Measurements from ENCODE around the gene AS3MT. TPM values are rescaled to one million over a fixed set of nuclear protein-coding genes. Genes with fewer than 3 reads are reported as not detected.

AS3MT gene
- total and polyA plus RNA-seq, 2 of the 8 experiments (the other 6 are each of a cell fraction or from before 2014, with no cell fraction given), result 5.8 to 10.3 TPM

DNA sequence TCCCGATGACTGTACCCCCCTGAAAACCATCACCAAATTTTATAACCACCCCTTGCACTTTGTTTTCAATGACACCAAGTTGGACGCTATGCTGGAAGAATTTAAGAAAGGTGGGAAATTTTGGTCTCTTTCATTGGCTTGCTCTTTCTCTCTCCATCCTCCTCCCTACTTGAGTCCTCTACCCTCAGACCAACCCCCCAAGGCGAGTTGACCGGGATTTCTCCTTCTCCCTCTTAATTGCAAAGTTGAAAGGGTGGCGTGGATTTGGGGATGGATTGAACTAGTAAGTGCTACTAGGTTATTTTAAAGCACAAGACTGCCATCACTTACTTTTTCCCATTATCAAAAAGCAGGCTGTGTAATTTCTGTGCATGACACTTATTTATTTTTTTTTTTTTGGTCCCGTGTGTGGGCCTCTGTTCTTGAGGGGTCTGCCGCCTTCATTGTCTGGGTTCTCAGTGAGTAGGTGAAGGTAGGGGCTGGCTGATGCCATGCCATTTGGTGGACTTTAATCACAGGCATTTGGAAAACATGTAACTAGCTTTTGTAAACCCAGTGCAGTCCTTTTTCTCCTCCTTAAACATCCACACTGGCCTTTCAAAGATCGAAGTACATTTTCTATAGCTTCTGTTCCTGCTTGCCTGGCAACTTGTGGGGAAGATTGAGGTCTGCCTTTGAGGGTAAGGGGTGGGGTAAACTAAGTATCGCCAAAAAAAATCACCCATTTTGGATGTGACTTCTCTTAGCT lies 50.9 kb downstream of the AS3MT start:
- Histone ChIP-seq H3K18ac (ENCODE audit: extremely low read depth, low read length) (no peak overlapping the region), H3K79me2 (ENCODE audit: control insufficient read depth in 1 of 2, insufficient read depth in 2 of 2, low read length in 2 of 2) (peaks cover 0 to 56% of the 10 kb centered on the region in 2 experiments; a peak in 2 of 4 replicates), H3K23ac (ENCODE audit: insufficient read length) (no peak overlapping the region), H2AK5ac (ENCODE audit: low read depth, low read length) (no peak overlapping the region), H4K5ac (ENCODE audit: insufficient read length, low read depth, low read length) (no peak overlapping the region), H3K4me1 (replicated peaks in 1 of 4; ENCODE audit: control insufficient read depth in 3 of 4, insufficient read depth in 4 of 4, low read length in 3 of 4) (peaks cover 3 to 10% (median 7%) of the 10 kb centered on the region in 4 experiments; a peak in 6 of 7 replicates), H3K79me1 (ENCODE audit: low read depth, low read length) (no peaks in the 10 kb centered on the region), H3K9me3 (ENCODE audit: insufficient read depth in 2 of 2, low read depth in 1 of 2, low read length in 1 of 2) (no peaks in the 10 kb centered on the region), H3K27me3 (replicated peaks in 1 of 4; ENCODE audit: control insufficient read depth in 3 of 4, extremely low read depth in 1 of 4, insufficient read depth in 3 of 4, low read length in 3 of 4) (peaks cover 0 to 12% (median 11%) of the 10 kb centered on the region in 4 experiments; a peak in 5 of 7 replicates), H3K14ac (ENCODE audit: insufficient read length) (no peak overlapping the region), H3K27ac (ENCODE audit: low read depth, low read length) (no peak overlapping the region), H3K4ac (replicated peaks; ENCODE audit: insufficient read length, low read depth, low read length) (no peak overlapping the region), H2BK5ac (ENCODE audit: low read depth, low read length) (no peak overlapping the region), H2BK20ac (ENCODE audit: low read length) (no peak overlapping the region), H3K4me2 (ENCODE audit: insufficient read depth in 1 of 2, low read depth in 2 of 2, low read length in 2 of 2) (peak overlapping the region; percentile 91 to 100), H4K91ac (replicated peaks; ENCODE audit: insufficient read length, low read length) (no peak overlapping the region), H2BK120ac (replicated peaks; ENCODE audit: low read depth, low read length) (no peak overlapping the region), H3K23me2 (ENCODE audit: low read depth, low read length) (peaks cover 15% of the 10 kb centered on the region), H2BK15ac (ENCODE audit: low read length) (no peak overlapping the region), H4K20me1 (replicated peaks in 1 of 2; ENCODE audit: control insufficient read depth in 1 of 2, insufficient read depth in 2 of 2, low read length in 2 of 2) (peaks cover 8% of the 10 kb centered on the region in 2 experiments), H4K8ac (ENCODE audit: extremely low read depth, insufficient read depth, low read length) (no peak overlapping the region), H3K9ac (replicated peaks in 1 of 4; ENCODE audit: extremely low read depth in 1 of 4, low read depth in 3 of 4, low read length in 3 of 4) (peak overlapping the region in 1 of 4 experiments; percentile 35; a peak in 1 of 7 replicates), H3K56ac (replicated peaks; ENCODE audit: insufficient read length, low read depth, low read length) (no peak overlapping the region), H3K36me3 (ENCODE audit: control insufficient read depth in 2 of 4, insufficient read depth in 4 of 4, low read length in 3 of 4) (no peaks in the 10 kb centered on the region), H2AFZ (ENCODE audit: low read length) (no peak overlapping the region), H3K4me3 (ENCODE audit: extremely low read depth in 1 of 4, insufficient read depth in 2 of 4, low read depth in 3 of 4, low read length in 4 of 4) (peak overlapping the region; percentile 89 to 96 (median 92)), H2BK12ac (ENCODE audit: low read depth, low read length) (no peak overlapping the region)
- WGBS, 2 experiments (ENCODE audit: extremely low coverage in 1 of 2, insufficient coverage in 1 of 2, insufficient read length in 1 of 2, insufficient replicate concordance in 2 of 2, low coverage in 1 of 2, low lambda C conversion rate in 2 of 2, missing lambda C conversion rate in 1 of 2), result 16% methylated on average over 9 of the region's 9 CpGs; no CpG with 5 or more reads in 1 of the 2 experiments
- DNase-seq (ENCODE audit: low read depth in 1 of 2, low spot score in 2 of 2) (peak in 1 of 2 experiments; percentile 56), FAIRE-seq (peak; percentile 65)
- TF ChIP-seq RAD21 (IDR thresholded peaks at IDR 0.05 in 1 of 2, conservative IDR thresholded peaks at IDR 0.05 in 1 of 2; ENCODE audit: low read depth in 2 of 2, low read length in 2 of 2) (peak; percentile 9 to 13; a peak in 2 of 4 replicates), HDAC2 (IDR thresholded peaks at IDR 0.05; ENCODE audit: borderline replicate concordance in 1 of 2, low read depth in 2 of 2, low read length in 2 of 2) (0 out of 4 replicates have a peak, but pooled peaks of 1 of the 2 experiments have one; percentile 18), CTBP2 (IDR thresholded peaks at IDR 0.05; ENCODE audit: borderline replicate concordance, insufficient read depth, insufficient read length, low read length) (peak; percentile 37), TEAD4 (IDR thresholded peaks at IDR 0.05; ENCODE audit: low read depth, low read length) (0 out of 2 replicates have a peak, but pooled peaks have one; percentile 0), SP1 (IDR thresholded peaks at IDR 0.05; ENCODE audit: low read depth, low read length) (peak; percentile 95), KDM1A (IDR thresholded peaks at IDR 0.05; ENCODE audit: borderline replicate concordance, low read length) (no peak), NANOG (IDR thresholded peaks at IDR 0.05; ENCODE audit: insufficient read depth, low read depth, low read length, poor library complexity, severe bottlenecking) (no peak), SIN3A (conservative IDR thresholded peaks at IDR 0.05 in 1 of 2, IDR thresholded peaks at IDR 0.05 in 1 of 2; ENCODE audit: low read depth in 1 of 2, low read length in 2 of 2) (peak; percentile 43 to 75; a peak in 2 of 4 replicates), SRF (IDR thresholded peaks at IDR 0.05; ENCODE audit: low read depth, low read length) (no peak), EGR1 (IDR thresholded peaks at IDR 0.05; ENCODE audit: borderline replicate concordance, low read depth, low read length) (peak; percentile 56; the same call in 1 of the 2 replicates)
- POLR2A ChIA-PET (ENCODE audit: partially characterized antibody), result interaction anchor here (0.9 to 3.8 kb wide), 6 partner anchors 28 to 358 kb away, joined by 3 to 22 read pairs (median 3); partner anchors contain the start of gene NT5C2
- CTCF ChIA-PET (ENCODE audit: partially characterized antibody), result interaction anchor here (0.6 to 11.2 kb wide), 6 partner anchors 77 to 211 kb away, joined by 3 to 137 read pairs (median 4); partner anchors contain the start of genes ARL3 and SFXN2

Measured in H1 (cell line).